Stimulated activated naive CD8-positive, alpha-beta T cell treated with anti-CD3 and anti-CD28 coated beads, Interleukin-15, Interleukin-2, amounts not matched to agents 100 U/mL and 50 U/mL, for 24 hours (primary cell): ENCODE measurements around the gene TELO2.

ENCODE experiments used
- ATAC-seq: fragments of 150-1000 bp; cut with Tn5 transposase; one replicate; pipeline ENCODE4 v1.10.0; 2021
- DNase-seq: peaks from one replicate; pipeline ENCODE4 v3.0.0; 2021

The TELO2 gene

GRCh38 chr16:1492923-1493745, at the start of gene TELO2:
TELO2 (plus strand) TSS chr16:1493360; CDS start chr16:1494282, 922 bp downstream.
- ATAC-seq (peak; percentile 79), DNase-seq (peak; percentile 92)

GRCh38 chr16:1443403-1443973, 49.7 kb upstream of the TELO2 start:
- ATAC-seq (no peak), DNase-seq (no peak)

- ATAC-seq (no peak), DNase-seq (no peak)
Observed at GRCh38 chr16:1443980-1444729, 49.0 kb upstream of the TELO2 start, which contains the start of gene CCDC154. CCDC154 (minus strand) TSS chr16:1444556; CDS start chr16:1444322, 234 bp downstream.

- ATAC-seq (no peak), DNase-seq (no peak)
Observed at GRCh38 chr16:1444730-1445517, 48.2 kb upstream of the TELO2 start.

GRCh38 chr16:1445518-1446203, 47.5 kb upstream of the TELO2 start:
- no peak for DNase-seq
- ATAC-seq = no peak

GRCh38 chr16:1446296-1447080, 46.7 kb upstream of the TELO2 start:
- ATAC-seq = no peak
- DNase-seq = no peak

GRCh38 chr16:1447965-1448364, 45.2 kb upstream of the TELO2 start:
- ATAC-seq = no peak
- DNase-seq = no peak

- ATAC-seq (no peak), DNase-seq (no peak)
Observed at GRCh38 chr16:1448536-1449116, 44.5 kb upstream of the TELO2 start.

- ATAC-seq = no peak
- no peak for DNase-seq
Observed at GRCh38 chr16:1449201-1449788, 43.9 kb upstream of the TELO2 start.

GRCh38 chr16:1450218-1450617, 42.9 kb upstream of the TELO2 start:
- DNase-seq = no peak

GRCh38 chr16:1450841-1451240, 42.3 kb upstream of the TELO2 start:
- DNase-seq = no peak
- no peak for ATAC-seq

More at GRCh38 chr16:1450218-1450617, 42.9 kb upstream of the TELO2 start:
- no peak for ATAC-seq

- ATAC-seq (no peak), DNase-seq (no peak)
Observed at GRCh38 chr16:1451702-1452392, 41.3 kb upstream of the TELO2 start.

GRCh38 chr16:1452530-1452929, 40.6 kb upstream of the TELO2 start:
- no peak for ATAC-seq
- no peak for DNase-seq

- no peak for ATAC-seq
- DNase-seq = no peak
Observed at GRCh38 chr16:1453316-1453715, 39.8 kb upstream of the TELO2 start.

- DNase-seq = no peak
- no peak for ATAC-seq
Observed at GRCh38 chr16:1454561-1454960, 38.6 kb upstream of the TELO2 start.

GRCh38 chr16:1455190-1456171, 37.7 kb upstream of the TELO2 start:
- DNase-seq (no peak), ATAC-seq (no peak)

GRCh38 chr16:1456951-1457350, 36.2 kb upstream of the TELO2 start:
- DNase-seq = no peak
- ATAC-seq = no peak
